HG03520 (cell line): ENCODE results near the gene REEP3.

ENCODE experiments used
- ATAC-seq: cut with Tn5 transposase; IDR thresholded peaks from one replicate; pipeline ENCODE4 v1.9.1; 2021; ENCODE audit warnings: mild to moderate bottlenecking, moderate library complexity; ENCODE audit not compliant: unreplicated experiment

The REEP3 gene

GRCh38 chr10:63505562-63505961 lies 15.6 kb upstream of the REEP3 start:
- no peak for ATAC-seq

GRCh38 chr10:63506554-63506953 lies 14.6 kb upstream of the REEP3 start:
- no peak for ATAC-seq

GRCh38 chr10:63515002-63515763 lies 6.0 kb upstream of the REEP3 start:
- no peak for ATAC-seq

GRCh38 chr10:63516207-63516606 lies 5.0 kb upstream of the REEP3 start:
- no peak for ATAC-seq

GRCh38 chr10:63518690-63519288 lies 2.4 kb upstream of the REEP3 start:
- ATAC-seq, result no peak

GRCh38 chr10:63521416-63522276 lies 445 bp downstream of the REEP3 start:
- ATAC-seq, result peak; percentile 48

- ATAC-seq, result no peak
These were observed 1.1 kb downstream of the REEP3 start for GRCh38 chr10:63522277-63522687.

- ATAC-seq, result no peak
These were observed 1.8 kb downstream of the REEP3 start for GRCh38 chr10:63522995-63523394.

GRCh38 chr10:63525021-63525420 lies 3.8 kb downstream of the REEP3 start:
- no peak for ATAC-seq

GRCh38 chr10:63527401-63527800 lies 6.2 kb downstream of the REEP3 start:
- ATAC-seq, result no peak

- no peak for ATAC-seq
These were observed 7.0 kb downstream of the REEP3 start for GRCh38 chr10:63528084-63528744.

- no peak for ATAC-seq
These were observed 9.2 kb downstream of the REEP3 start for GRCh38 chr10:63530409-63530808.

- no peak for ATAC-seq
These were observed 13.5 kb downstream of the REEP3 start for GRCh38 chr10:63534723-63535122.

GRCh38 chr10:63536698-63537097 lies 15.5 kb downstream of the REEP3 start:
- no peak for ATAC-seq

- no peak for ATAC-seq
These were observed 16.3 kb downstream of the REEP3 start for GRCh38 chr10:63537536-63537935.

- ATAC-seq, result no peak
These were observed 18.2 kb downstream of the REEP3 start for GRCh38 chr10:63539377-63539776.

GRCh38 chr10:63539994-63540393 lies 18.8 kb downstream of the REEP3 start:
- no peak for ATAC-seq

- ATAC-seq, result no peak
These were observed 21.8 kb downstream of the REEP3 start for GRCh38 chr10:63542835-63543575.

- ATAC-seq, result no peak
These were observed 22.4 kb downstream of the REEP3 start for GRCh38 chr10:63543576-63543962.

- ATAC-seq, result no peak
These were observed 23.2 kb downstream of the REEP3 start for GRCh38 chr10:63544418-63544817.
